GM18951 (cell line): ENCODE measurements around the gene ZNF26.
"Not testable (repeated sequence)": the region's sequence is repeated elsewhere in the genome, so short reads cannot be mapped to it uniquely, and the experiment has no call there.

Experiments
- POLR2A ChIP-seq: IDR thresholded peaks from 4 replicates; pipeline ENCODE4 v1.6.1; 2011; ENCODE audit warnings: mild to moderate bottlenecking; ENCODE audit not compliant: insufficient read length, insufficient read depth; ENCODE audit errors: extremely low read depth
- in situ Hi-C: fragments of 300-500 bp; cut with MboI; formaldehyde crosslinking; loops from one replicate; pipeline ENCODE4 v1.12.0; 2022; ENCODE audit warnings: low sequenced_read_pairs, mixed read lengths, inconsistent platforms; ENCODE audit not compliant: unreplicated experiment

ZNF26 gene, protein sequence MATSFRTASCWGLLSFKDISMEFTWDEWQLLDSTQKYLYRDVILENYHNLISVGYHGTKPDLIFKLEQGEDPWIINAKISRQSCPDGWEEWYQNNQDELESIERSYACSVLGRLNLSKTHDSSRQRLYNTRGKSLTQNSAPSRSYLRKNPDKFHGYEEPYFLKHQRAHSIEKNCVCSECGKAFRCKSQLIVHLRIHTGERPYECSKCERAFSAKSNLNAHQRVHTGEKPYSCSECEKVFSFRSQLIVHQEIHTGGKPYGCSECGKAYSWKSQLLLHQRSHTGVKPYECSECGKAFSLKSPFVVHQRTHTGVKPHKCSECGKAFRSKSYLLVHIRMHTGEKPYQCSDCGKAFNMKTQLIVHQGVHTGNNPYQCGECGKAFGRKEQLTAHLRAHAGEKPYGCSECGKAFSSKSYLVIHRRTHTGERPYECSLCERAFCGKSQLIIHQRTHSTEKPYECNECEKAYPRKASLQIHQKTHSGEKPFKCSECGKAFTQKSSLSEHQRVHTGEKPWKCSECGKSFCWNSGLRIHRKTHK

DNA sequence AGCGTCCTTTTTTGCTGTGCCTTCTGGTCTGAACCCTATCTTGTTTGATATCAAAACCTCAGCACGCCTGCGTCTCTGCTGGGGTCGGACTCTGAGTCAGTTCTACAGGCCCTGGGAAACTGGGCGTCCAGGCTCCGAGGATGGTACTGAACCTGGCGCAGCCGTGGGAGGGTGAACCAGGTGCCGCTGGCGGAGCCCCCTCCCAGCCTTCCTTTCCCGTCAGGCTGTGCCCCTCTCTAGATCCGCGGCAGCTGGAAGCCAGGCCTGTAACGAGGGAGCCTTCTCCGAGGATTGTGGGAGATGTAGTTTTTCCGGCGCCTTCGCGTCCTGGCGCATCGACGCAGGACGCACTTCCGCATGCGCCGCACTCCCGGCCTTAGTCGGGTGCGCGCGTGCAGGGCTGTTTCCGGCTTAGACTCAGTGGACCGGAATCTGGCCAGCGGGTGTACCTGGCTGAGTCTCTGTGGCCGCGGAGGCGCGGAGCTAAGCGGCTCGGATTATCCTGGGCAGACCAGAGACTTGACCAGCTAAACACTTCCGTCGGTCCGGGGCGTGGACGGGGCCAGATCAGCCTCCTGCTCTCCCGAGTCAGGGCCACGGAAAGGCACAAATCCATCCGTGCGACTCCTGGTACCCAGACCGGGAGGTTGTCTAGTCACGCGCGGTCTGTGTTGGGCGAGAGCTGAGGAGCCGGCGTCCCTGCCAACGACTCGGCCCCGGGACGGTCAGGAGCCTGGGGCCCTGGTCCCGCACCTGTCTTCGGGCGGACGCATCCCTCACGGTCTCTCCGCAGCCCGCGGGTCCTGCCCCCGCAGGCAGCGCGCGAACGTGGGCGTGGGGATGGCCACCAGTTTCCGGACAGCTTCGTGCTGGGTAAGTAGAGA is at the start of gene ZNF26:
Gene ZNF26 (plus strand): TSS at position 367 of the 884 bp plus-strand sequence. CDS start 474 bp downstream, at position 841.
- peak; percentile 89 for TF ChIP-seq POLR2A
- in situ Hi-C loops, result no loop called here

DNA sequence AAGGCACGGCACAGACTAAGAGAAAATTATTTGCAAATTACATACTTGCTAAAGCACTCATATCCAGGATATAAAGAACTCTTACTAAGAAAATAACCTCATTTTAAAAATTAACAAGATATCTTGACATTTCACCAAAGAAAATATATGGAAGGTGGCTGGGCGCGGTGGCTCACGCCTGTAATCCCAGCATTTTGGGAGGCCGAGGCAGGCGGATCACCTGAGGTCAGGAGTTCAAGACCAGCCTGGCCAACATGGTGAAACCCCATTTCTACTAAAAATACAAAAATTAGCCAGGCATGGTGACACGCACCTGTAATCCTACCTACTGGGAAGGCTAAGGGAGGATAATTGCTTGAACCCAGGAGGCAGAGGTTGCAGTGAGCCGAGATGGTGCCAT is 49.2 kb upstream of the ZNF26 start:
- in situ Hi-C loops, result not testable (repeated sequence)

DNA sequence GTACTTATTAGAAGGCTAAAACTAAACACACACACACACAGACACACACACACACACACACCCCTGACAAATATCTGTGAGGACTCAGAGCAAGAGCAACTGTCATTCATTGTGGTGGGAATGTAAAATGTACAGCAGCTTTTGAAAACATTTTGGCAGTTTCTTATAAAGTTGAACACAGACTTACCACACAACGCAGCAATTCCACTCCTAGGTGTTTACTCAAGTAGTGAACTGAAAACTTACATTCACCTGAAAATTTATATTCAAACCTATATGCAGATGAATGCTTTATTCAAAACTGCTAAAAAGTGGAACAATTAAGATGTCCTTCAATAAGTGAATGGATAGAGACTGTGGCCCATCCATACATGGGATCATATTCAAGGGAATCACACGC is 48.7 kb upstream of the ZNF26 start:
- in situ Hi-C loops, result no loop called here
- TF ChIP-seq POLR2A, result no peak

DNA sequence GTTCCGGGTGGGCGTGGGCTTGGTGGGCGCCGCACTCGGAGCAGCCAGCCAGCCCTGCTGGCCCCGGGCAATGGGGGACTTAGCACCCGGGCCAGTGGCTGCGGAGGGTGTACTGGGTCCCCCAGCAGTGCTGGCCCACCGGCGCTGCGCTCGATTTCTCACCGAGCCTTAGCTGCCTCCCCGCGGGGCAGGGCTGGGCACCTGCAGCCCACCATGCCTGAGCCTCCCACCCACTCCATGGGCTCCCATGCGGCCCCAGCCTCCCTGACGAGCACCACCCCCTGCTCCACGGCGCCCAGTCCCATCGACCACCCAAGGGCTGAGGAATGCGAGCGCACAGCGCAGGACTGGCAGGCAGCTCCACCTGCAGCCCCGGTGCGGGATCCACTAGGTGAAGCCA is 47.4 kb upstream of the ZNF26 start:
- in situ Hi-C loops, result not testable (repeated sequence)

DNA sequence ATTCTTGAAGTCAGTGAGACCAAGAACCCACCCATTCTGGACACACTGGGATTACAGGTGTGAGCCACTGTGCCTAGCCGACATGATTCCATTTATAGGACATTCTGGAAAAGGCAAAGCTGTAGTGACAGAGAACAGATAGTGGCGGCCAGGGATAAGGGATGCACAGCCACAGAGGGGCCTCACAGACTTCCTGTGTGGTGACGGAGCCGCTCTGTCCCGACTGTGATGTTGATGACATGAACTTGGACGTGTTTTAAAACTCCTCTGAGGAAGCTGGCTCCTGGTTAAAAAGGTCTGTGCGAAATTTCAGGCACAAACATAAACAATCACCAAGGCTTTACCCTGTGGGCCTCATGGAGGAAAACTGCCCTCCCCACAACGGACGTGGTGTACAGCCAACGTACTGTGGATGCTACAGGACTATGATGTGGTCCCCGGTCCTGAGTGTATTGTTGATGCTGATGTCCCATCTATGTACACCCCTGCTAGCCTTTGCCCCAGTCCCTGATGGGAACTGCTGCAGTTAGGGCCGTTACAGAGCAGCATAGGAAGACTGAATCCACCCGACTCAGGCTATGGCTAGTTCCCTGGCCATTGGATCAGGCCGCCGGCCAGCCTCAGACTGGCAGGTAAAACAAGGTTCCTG is 46.0 kb upstream of the ZNF26 start:
- no peak for TF ChIP-seq POLR2A
- in situ Hi-C loops, result no loop called here

DNA sequence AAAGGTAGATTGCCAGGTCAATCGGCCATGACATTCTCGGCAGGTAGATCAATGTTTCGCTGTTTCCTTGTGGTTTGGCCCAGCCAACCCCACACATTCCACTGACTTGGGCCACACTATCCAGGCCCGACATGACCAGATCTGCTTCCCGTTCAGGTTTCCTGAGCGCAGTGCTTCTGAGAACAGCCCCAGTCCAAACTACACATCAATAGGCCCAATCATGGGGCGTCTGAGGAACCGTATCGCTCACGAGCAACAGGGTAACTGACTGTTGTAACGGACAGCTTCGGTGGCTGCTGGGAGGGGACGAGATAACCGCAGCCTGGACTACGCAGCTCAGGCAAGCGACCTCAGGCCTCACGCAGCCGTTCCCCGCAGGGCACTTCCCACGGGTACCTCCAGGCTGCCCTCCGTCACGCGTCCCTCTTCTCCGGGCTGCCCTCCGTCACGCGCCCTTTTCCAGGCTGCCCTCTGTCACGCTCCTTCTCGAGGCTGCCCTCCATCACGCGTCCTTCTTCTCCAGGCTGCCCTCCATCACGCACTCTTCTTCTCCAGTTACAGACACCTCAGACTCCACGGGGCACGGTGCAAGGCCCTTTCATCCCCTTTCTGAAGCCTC is 44.7 kb upstream of the ZNF26 start:
- TF ChIP-seq POLR2A, result no peak
- in situ Hi-C loops, result no loop called here

DNA sequence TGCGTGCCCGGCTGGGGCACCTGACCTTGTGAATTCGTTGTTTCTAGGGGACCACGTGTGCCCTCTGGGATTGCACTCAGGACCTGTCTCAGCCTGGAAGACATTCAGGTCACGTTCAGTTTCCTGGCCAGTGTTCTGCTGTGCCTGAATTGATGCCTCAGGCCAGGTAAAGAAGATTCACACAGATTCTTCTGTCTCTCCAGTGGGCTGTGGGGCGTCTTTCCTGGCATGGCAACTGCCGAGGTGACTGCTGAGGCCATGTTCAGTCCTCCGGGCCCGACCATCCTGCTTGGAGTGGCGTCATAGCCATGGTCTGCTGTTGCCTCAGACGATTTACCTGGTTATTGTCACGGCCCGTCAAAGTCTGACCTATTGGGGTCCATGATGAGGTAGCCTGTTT is 43.6 kb upstream of the ZNF26 start:
- in situ Hi-C loops, result no loop called here

DNA sequence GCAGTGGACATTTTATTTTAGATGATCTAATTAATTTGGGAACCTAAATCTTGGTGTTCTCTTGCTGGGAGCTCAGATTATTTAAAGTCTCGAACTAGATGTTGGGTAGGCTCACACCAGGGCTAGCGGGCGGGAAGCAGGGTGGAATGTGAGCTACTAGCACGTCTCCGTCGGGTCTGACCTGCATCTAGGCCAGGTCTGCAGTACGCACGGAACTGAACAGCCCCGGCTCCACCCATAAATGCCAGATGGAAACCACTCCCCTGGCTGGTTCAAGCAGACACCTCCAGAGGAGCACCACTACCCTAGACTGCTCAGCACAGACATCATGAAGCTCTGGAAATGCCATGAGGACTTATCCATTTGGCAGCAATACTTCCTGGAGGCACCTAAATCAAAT is 40.4 kb upstream of the ZNF26 start:
- TF ChIP-seq POLR2A, result no peak
- in situ Hi-C loops, result no loop called here

More for the DNA sequence above, 43.6 kb upstream of the ZNF26 start:
- TF ChIP-seq POLR2A, result no peak

DNA sequence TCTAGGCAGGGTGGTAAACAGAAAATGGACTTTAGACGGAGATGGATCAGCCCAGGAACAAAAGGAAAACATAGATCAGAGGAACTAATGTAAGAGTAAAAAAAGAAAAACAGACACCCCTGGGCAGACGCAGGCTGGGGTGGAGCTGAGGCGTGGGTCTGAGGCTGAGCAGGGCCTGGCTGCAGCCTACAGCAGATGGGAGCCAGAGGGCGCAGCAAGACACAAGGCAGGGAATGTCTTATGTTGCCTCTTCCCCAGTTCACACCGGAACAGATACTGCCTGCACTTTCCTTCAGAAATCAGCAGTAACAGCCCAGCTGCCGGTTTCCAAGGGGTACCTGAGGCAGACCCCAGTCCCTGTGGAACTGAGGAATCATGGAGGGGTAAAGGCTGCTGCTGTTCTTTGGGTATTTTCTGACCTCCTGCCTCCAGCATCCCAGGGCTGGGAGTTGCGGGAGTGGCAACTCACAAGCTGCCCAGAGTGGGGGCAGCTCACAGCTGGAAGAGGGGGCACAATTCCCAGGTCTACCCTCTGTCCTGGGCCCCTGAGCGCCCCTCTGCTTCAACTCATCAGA is 39.8 kb upstream of the ZNF26 start:
- no peak for TF ChIP-seq POLR2A
- in situ Hi-C loops, result no loop called here

DNA sequence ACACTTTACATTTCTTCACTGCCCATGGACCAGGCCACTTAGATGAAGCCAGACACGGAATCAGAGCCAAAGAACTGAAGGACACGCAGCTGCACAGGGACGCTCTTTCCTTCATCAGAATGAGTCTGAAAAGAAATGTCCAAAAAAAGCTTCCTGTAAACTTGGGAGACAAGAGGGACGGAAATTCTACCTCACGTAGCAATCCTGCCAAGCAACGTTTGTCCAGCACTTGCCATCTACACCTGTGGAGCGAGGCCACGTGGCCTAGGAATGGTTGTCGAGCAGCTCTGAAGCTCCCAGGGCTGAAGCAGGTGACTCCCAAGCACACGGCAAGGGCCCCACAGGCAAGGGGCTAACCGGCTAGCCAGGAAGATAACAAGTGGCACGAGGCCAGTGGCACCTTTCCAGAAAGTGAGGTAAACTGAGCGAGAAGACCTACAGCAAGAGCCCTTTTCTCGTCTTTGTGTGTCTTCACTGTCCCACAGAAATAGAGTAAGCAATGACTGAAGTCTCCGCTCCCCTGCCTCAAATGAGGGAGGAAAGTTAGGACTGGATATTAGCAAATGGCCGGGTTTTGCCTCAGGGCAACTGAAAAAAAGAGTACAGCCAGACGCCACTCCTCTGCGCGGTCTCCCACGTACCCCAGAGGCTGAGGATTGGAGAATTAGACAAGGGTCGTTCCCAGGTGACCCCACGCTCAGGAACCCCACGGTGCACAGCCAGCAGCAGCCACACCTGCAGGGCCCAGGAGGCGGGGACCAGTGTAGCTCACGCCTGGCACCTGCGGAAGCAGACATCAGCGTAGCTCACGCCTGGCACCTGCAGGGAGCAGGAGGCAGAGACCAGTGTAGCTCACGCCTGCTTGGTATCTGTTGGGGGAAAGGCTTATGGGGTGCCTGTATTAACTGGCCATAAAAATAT is 37.8 kb upstream of the ZNF26 start:
- in situ Hi-C loops, result no loop called here
- TF ChIP-seq POLR2A, result no peak

DNA sequence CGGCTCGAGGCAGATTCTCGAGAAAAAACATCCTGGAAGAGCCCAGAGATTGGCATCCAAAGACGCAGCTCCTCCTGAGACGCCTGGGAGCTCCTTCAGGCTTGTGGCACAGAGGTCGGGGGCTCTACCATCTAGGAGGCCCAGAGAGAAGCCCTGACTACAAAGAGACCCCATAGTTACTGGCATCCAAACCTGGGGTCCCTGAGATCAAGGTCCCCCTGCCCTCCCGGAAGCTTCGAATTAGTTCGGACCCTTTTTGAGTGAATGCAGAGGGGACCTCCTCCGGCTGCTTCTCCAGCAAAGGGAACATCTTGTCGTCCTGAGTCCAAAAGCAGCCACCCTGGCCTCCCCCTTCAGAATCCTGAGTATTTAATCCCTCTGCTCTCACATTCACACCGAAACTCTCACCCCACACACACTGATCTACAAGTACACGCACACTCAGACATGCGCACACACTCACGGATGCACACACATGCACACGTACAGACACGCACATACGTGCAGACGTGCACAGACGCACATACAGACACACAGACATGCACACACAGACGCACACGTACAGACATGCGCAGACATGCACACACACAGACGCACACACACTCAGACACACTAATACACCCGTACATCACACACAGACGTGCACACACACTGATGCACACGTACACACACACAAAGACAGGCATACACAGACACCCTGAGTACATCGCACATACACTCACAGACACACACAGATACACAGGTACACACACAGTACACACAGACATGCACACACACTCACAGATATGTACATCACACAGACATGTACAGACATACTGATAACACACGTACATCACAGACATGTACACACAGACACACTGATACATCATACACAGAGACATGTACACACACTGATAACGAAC is 36.0 kb upstream of the ZNF26 start:
- in situ Hi-C loops, result no loop called here
- no peak for TF ChIP-seq POLR2A
